ENCODE results near the gene MORC1.
"Not testable (repeated sequence)": the region's sequence is repeated elsewhere in the genome, so short reads cannot be mapped to it uniquely, and the experiment has no call there.

The MORC1 gene

DNA sequence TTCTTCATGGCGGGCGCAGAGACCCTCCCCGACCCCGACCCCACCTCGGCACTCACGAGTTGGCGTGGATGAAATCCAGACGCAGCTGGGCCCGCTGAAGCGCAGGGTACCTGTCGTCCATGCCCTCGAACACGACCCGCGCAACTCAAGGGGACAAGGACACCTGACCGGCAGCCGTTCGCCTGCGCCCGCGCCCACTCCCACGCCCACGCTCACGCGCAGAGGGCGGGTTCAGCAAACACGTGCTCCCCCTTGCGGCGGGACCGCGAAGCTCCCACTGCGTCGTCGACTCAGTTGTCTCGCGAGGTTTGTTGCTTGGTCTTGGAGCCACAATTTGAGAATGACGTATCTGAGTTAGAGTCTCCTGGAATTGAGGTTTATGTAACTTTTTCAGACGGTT lies at the start of gene MORC1:
Gene MORC1 (minus strand): TSS at position 196 of the 400 bp plus-strand sequence. CDS start 75 bp downstream, at position 121.
- no peak for DNase-seq

DNA sequence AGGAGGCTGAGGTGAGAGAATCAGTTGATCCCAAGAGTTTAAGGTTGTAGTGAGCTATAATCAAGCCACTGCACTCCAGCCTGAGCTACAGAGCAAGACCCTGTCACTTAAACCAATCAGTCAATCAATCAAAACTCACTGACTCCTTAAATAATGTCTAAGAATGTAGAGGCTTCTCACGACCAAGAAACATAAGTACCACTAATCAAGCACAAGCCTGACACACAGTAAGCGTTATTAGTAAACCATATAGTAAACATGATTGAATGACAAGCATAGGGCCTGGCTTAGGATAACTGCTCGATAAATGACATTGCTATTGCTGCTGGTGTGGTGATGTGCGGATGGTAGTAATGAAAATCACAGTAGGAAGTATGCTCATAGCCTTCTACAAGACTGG lies 48.0 kb upstream of the MORC1 start:
- no peak for DNase-seq

GRCh38 chr3:109161487-109162123 lies 43.7 kb upstream of the MORC1 start:
- no peak for DNase-seq

GRCh38 chr3:109155828-109156227 lies 37.9 kb upstream of the MORC1 start:
- no peak for DNase-seq

DNA sequence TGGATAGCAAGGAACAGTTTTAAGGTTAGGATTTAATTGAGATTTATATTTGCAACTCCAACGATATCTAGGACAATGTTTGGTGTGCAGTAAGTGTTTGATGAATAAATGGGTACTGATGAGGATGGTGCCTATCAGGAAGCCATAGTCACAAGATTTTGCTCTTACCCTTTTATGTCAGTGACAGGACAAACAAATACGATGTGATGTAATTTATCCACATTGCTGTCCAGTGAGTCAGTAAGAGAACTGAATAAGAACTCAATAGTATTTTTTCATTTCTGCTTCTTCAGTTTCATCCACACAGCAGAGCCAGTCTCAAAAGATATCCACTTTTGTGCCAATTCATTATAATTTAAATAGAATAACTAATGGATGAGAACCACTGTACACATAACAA lies 37.0 kb upstream of the MORC1 start:
- no peak for DNase-seq

GRCh38 chr3:109152320-109152719 lies 34.4 kb upstream of the MORC1 start:
- DNase-seq = no peak

DNA sequence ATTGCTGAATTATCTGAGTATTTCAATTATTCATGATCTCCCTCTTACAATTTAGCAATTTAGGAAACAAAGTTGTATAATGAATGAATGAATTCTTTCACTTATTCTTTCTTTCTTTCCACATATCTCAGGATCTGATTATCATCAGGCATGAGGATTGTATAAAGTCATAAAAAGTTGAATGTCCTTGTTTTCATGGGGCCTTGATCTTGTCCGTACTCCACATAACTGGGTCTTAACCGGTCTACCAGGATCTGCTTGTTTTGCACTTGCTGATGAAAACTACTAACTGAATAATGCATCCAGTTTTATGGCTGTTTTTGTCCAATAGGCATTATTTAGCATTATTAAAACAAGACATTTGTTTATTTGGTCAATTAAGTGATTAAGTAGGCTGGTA lies 31.1 kb upstream of the MORC1 start:
- DNase-seq = no peak

DNA sequence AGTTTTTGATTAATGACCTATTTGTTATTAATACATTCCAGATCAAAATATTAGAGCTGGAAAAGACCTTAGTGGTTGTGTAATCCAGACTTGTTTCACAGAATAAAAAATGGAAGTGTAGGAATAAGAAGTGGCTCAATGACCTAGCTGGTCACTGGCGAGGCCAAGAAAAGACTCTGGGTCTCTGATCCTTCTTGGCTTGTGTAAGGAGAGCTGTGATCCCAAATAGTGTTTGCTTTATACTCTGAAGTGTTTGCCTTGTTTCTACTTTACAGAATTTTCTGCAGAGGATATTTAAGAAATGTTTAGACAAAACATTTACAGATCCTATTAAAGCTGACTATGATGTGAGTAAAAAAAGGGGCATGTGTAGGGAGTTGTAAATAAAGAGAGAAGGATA lies 25.7 kb upstream of the MORC1 start:
- no peak for DNase-seq

GRCh38 chr3:109140318-109140717 lies 22.4 kb upstream of the MORC1 start:
- no peak for DNase-seq

DNA sequence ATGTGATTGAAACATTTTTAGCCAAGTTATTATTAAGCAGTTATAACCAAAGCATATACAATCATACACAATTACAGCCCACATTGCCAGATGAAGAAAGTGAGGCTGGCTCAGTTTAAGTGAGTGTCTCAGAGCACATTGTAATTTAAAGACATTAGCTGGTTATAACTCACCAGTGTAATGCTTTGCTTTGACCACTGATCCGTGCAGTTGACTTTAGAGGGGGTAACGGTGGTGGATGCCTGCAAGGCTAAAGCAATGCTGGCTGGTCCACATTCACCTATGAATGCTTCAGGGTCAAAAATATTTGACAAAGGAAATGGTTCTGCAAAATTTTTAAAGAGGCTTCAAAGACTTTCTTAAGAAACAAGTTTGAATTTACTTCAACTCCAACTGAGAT lies 19.8 kb upstream of the MORC1 start:
- DNase-seq = no peak

DNA sequence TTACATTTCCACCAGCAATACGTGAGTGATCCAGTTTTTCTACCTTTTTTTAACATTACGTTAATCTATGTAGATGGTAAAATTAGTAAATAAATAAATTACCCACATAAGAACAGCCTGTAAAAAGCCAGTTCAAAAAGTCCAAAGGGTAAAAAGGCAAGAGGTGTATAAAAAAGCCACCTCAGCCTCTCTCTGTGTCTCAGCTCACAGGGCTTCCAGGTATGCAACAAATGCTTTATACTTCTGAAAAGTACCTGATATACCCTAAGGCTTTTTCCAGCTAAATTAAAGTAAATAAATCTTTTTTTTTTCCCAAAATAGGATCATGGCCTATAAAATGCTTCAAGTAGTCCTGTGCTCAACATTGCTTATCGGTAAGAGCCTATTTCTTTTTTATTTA lies 18.6 kb upstream of the MORC1 start, which contains the start of gene C3orf85:
Gene C3orf85 (plus strand): TSS at position 197 of the 400 bp plus-strand sequence. CDS start 129 bp downstream, at position 326.
- no peak for DNase-seq

DNA sequence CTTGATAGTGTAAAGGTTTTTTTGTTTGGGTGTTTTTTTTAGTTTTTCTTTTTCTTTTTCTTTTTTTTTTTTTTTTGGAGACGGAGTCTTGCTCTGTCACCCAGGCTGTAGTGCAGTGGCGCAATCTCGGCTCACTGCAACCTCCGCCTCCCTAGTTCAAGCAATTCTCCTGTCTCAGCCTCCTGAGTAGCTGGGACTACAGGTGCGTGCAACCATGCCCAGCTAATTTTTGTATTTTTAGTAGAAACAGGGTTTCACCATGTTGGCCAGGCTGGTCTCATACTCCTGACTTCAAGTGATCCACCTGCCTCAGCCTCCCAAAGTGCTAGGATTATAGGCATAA lies 15.5 kb upstream of the MORC1 start:
- not testable (repeated sequence) for DNase-seq

- no peak for DNase-seq
These were observed 15.0 kb upstream of the MORC1 start for GRCh38 chr3:109132801-109133473.

DNA sequence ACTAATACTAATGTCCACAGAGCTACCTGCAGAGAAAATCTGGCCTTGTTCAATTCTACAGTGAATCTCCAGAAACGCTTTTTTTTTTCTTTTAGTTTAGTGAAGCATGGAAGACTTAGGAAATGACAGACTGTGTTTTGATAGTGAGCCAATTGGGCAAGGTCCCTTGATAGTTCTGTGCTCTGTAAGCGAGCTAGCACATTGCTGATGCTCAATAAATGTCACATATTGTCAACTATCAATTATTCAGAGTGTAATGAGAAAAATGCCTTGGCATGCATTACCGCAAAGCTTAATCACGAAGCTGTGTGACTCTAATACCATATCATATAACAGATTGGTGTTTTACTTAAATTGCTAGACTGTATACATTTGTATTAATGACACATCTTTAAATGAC lies 13.3 kb upstream of the MORC1 start:
- no peak for DNase-seq

DNA sequence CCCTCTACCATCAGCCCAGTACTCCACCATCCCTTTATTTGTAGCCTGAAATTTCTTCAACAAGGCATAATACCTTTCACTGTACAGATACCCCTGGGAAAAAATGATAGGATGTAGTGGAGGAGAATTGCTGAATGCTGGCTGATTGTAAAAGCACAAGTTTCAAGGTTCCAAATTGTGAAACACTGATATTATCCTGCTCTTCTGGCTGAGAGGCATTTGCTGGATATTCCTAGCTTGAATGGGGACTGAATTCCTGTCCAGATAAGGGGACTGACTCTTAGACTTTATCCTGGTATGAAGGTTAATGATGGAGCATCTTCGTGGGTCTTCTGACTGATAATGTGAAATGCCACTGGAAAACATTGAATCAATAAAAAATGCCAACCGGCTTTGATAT lies 9.6 kb upstream of the MORC1 start:
- DNase-seq = no peak

- no peak for DNase-seq
These were observed 8.0 kb upstream of the MORC1 start for GRCh38 chr3:109125902-109126301.

GRCh38 chr3:109122690-109123089 lies 4.8 kb upstream of the MORC1 start:
- no peak for DNase-seq

GRCh38 chr3:109118584-109118983 lies 650 bp upstream of the MORC1 start:
- no peak for DNase-seq

- DNase-seq = no peak
These were observed 1.9 kb downstream of the MORC1 start for GRCh38 chr3:109116031-109116430.

- DNase-seq = no peak
These were observed 2.5 kb downstream of the MORC1 start for GRCh38 chr3:109115451-109115850.

DNA sequence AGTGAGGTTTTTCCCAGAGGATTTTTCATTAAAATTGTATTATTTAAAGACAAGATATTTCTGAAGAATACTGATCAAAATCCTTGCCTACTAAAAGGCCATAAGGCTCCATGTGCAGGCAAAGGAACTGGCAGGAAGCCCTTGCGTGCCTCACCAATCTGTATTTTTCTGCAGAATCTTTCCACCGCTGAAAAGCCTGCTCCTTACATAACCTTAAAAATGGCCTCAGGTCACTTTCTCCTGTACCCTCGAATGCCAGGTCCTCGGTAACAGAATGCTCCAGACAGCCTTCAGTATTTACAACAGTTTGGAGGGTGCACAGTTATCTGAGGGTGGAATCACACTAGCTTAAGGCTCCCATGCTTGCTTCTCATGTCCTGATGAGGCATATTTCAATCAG lies 3.2 kb downstream of the MORC1 start:
- no peak for DNase-seq

GRCh38 chr3:109112946-109113760 lies 4.8 kb downstream of the MORC1 start:
- no peak for DNase-seq

DNA sequence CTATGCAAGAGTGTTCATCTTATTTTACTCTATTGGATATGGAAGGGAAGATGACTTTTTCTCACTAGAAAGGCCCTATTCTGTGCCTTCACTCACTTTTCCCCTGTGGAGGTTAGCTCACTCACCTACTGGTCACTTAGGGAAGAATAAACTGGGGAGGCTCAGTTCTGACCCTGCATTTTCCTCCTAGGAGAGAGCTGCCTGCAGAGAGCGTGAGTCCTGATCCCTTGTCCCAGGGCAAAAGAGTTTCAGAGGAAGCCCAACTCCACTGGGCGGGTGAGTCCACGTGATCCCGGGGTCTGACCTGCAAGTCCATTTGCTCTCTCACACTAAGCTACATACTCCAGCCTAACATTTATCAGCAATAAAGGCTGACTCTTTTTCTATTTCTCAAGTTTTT lies 8.4 kb downstream of the MORC1 start:
- DNase-seq = no peak

DNA sequence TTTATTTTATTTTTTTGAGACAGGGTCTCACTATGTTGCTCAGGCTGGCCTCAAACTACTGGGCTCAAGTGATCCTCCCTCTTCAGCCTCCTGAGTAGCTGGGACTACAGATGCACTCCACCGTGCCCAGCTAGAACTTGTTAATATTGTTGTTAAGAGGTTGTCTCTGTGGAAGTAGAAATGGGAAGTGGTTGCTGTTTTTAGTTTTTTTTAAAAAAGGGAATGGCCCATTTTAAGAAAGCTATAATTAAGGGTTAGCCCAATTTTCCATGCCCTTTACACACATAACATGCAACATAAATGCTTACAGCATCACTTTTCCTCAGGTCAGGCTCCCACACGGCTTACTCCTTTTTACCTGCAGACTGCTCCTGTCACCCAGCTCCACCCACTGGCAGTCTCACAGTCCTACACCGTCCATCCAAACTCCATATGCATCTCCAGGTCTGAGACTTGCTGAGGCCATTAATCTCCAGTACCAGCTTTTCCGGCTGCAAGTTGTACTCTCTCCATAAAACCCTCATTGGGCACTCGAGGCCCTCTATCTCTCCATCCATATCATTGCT lies 19.8 kb downstream of the MORC1 start:
- DNase-seq = no peak

Data from NCI-H1436 treated with DMSO at 0.1 percent for 48 hours (cell line).